C4-2B (cell line): ENCODE data around the gene DPP6.

Source experiments
- H3K27ac ChIP-seq: fragments of 450-650 bp; 2 replicates; pipeline ENCODE4 v1.5.1; 2017
- CTCF ChIP-seq: fragments of 450-650 bp; conservative IDR thresholded peaks from 2 replicates; pipeline ENCODE4 v1.5.1; 2017; ENCODE audit warnings: mild to moderate bottlenecking
- ZFX ChIP-seq: fragments of 450-650 bp; IDR thresholded peaks from 2 replicates; pipeline ENCODE4 v1.6.1; 2017

Gene DPP6

GRCh38 chr7:154438571-154439367 is 386.6 kb downstream of the DPP6 start:
- TF ChIP-seq ZFX (no peak), CTCF (no peak)
- no peak overlapping the region for H3K27ac ChIP-seq

GRCh38 chr7:154440058-154440457 is 387.9 kb downstream of the DPP6 start:
- no peak overlapping the region for H3K27ac ChIP-seq
- TF ChIP-seq ZFX = no peak
- TF ChIP-seq CTCF = no peak

- TF ChIP-seq ZFX = no peak
- TF ChIP-seq CTCF = no peak
Observed at GRCh38 chr7:154440651-154441050, 388.5 kb downstream of the DPP6 start.

GRCh38 chr7:154441811-154442210 is 389.6 kb downstream of the DPP6 start:
- TF ChIP-seq ZFX (no peak), CTCF (no peak)
- no peak overlapping the region for H3K27ac ChIP-seq

More at GRCh38 chr7:154440651-154441050, 388.5 kb downstream of the DPP6 start:
- H3K27ac ChIP-seq = no peak overlapping the region

GRCh38 chr7:154442939-154443338 is 390.7 kb downstream of the DPP6 start:
- TF ChIP-seq CTCF (no peak), ZFX (no peak)
- H3K27ac ChIP-seq = no peak overlapping the region

- no peak overlapping the region for H3K27ac ChIP-seq
- no peak for TF ChIP-seq ZFX
- TF ChIP-seq CTCF = no peak
Observed at GRCh38 chr7:154450451-154450850, 398.3 kb downstream of the DPP6 start.

GRCh38 chr7:154451480-154452457 is 399.6 kb downstream of the DPP6 start:
- no peak overlapping the region for H3K27ac ChIP-seq
- TF ChIP-seq CTCF = no peak
- TF ChIP-seq ZFX = no peak
